Ishikawa (cell line): ENCODE data around the gene BLCAP.

ENCODE experiments used
- EGR1 ChIP-seq: IDR thresholded peaks from 2 replicates; pipeline ENCODE4 v1.6.1; 2012
- EP300 ChIP-seq: IDR thresholded peaks from 2 replicates; pipeline ENCODE4 v1.6.1; 2012; ENCODE audit warnings: borderline replicate concordance
- FOXM1 ChIP-seq: IDR thresholded peaks from 2 replicates; pipeline ENCODE4 v1.6.1; 2012; ENCODE audit warnings: low read depth, borderline replicate concordance
- RAD21 ChIP-seq: IDR thresholded peaks from 2 replicates; pipeline ENCODE4 v1.6.1; 2012; ENCODE audit warnings: low read depth
- REST ChIP-seq: IDR thresholded peaks from 2 replicates; pipeline ENCODE4 v1.6.1; 2012; ENCODE audit warnings: low read depth, mild to moderate bottlenecking
- YY1 ChIP-seq: IDR thresholded peaks from 2 replicates; pipeline ENCODE4 v1.6.1; 2012; ENCODE audit warnings: low read depth

DNA sequence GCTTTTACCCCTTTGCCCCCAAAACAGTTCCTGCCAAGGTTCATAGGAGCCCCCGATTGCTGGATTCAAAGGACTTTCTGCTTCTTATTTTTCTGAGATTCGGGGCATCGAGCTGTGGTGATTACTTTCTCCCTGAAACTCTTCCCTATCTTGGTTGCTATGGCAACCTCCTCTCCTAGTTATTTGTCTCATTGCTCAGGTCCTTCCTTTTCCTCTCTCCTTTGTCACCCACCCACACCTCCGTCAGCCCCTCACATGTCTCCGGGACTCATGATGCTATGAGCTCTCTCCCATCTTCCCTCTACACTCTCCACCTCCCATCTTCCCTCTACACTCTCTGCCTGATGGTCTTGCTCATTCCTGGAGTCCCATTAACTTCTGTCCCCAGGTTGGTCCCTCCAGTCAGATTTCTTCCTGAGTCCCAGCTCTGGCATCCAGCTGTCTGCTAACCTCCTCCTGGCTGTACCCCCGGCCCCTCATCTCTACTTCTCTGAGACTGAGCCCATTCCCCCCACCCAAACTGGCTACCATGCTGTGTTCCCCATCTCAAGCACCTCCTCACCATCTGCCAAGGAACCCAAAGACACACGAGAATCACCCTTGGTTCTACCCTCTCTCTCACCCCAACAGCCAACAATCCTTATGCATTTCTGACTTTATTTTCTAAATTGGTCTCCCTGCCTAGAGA lies 36.9 kb downstream of the BLCAP start:
- no peak for TF ChIP-seq EGR1
- TF ChIP-seq EP300, result no peak
- no peak for TF ChIP-seq REST
- TF ChIP-seq FOXM1, result no peak
- no peak for TF ChIP-seq YY1
- no peak for TF ChIP-seq RAD21
